DND-41 (cell line): Measurements from ENCODE around the gene MYOM1.

Source experiments
- CTCF ChIP-seq: IDR thresholded peaks from 2 replicates; pipeline ENCODE4 v1.5.1; 2012; ENCODE audit warnings: borderline replicate concordance, low read length, moderate library complexity, mild to moderate bottlenecking; ENCODE audit not compliant: poor library complexity, severe bottlenecking; ENCODE audit errors: extremely low read depth
- EZH2 ChIP-seq: IDR thresholded peaks from 3 replicates; pipeline ENCODE4 v1.6.1; 2012; ENCODE audit warnings: borderline replicate concordance, low read depth, mild to moderate bottlenecking, moderate library complexity, low read length, inconsistent platforms; ENCODE audit not compliant: severe bottlenecking

- TF ChIP-seq EZH2 (no peak), CTCF (no peak)
Measured at GRCh38 chr18:3088449-3088848, 131.3 kb downstream of the MYOM1 start.
